PFSK-1 (cell line): ENCODE results near the gene RGS7BP.

Experiments used
- FOXP2 ChIP-seq: optimal IDR thresholded peaks from 2 replicates; pipeline ENCODE3; 2011; ENCODE audit warnings: borderline replicate concordance, control low read depth, inconsistent platforms; ENCODE audit not compliant: insufficient read depth; ENCODE audit errors: extremely low read length, extremely low read depth
- POLR2AphosphoS5 ChIP-seq: IDR thresholded peaks from 2 replicates; pipeline ENCODE4 v1.6.1; 2012; ENCODE audit warnings: low read depth, mild to moderate bottlenecking, control low read depth, low read length, moderate library complexity
- SIN3A ChIP-seq: IDR thresholded peaks from 2 replicates; pipeline ENCODE4 v1.6.1; 2012; ENCODE audit warnings: mild to moderate bottlenecking, low read length, moderate library complexity, borderline replicate concordance; ENCODE audit not compliant: insufficient read depth
- TAF1 ChIP-seq: IDR thresholded peaks from 2 replicates; pipeline ENCODE4 v1.6.1; 2012; ENCODE audit warnings: low read length, control low read depth, borderline replicate concordance; ENCODE audit not compliant: insufficient read depth
- TF ChIP-seq, protein P1 (sequence below), 2 experiments: IDR thresholded peaks; 2 replicates each; pipeline versions ENCODE4 v1.6.1 to v1.8.0; 2011 to 2012; ENCODE audit warnings: low read depth in 2 of 2, low read length in 2 of 2, control low read depth in 1 of 2, inconsistent platforms in 1 of 2, mild to moderate bottlenecking in 1 of 2, moderate library complexity in 1 of 2; ENCODE audit not compliant: insufficient read depth in 1 of 2

The RGS7BP gene

GRCh38 chr5:64507264-64507605 is 1.4 kb downstream of the RGS7BP start:
- TF ChIP-seq POLR2AphosphoS5 (no peak), TAF1 (no peak), SIN3A (no peak), FOXP2 (no peak)
- TF ChIP-seq, protein P1, sequence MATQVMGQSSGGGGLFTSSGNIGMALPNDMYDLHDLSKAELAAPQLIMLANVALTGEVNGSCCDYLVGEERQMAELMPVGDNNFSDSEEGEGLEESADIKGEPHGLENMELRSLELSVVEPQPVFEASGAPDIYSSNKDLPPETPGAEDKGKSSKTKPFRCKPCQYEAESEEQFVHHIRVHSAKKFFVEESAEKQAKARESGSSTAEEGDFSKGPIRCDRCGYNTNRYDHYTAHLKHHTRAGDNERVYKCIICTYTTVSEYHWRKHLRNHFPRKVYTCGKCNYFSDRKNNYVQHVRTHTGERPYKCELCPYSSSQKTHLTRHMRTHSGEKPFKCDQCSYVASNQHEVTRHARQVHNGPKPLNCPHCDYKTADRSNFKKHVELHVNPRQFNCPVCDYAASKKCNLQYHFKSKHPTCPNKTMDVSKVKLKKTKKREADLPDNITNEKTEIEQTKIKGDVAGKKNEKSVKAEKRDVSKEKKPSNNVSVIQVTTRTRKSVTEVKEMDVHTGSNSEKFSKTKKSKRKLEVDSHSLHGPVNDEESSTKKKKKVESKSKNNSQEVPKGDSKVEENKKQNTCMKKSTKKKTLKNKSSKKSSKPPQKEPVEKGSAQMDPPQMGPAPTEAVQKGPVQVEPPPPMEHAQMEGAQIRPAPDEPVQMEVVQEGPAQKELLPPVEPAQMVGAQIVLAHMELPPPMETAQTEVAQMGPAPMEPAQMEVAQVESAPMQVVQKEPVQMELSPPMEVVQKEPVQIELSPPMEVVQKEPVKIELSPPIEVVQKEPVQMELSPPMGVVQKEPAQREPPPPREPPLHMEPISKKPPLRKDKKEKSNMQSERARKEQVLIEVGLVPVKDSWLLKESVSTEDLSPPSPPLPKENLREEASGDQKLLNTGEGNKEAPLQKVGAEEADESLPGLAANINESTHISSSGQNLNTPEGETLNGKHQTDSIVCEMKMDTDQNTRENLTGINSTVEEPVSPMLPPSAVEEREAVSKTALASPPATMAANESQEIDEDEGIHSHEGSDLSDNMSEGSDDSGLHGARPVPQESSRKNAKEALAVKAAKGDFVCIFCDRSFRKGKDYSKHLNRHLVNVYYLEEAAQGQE (IDR thresholded peaks at IDR 0.05; ENCODE audit: insufficient read depth in 1 of 2, low read depth in 2 of 2, low read length in 2 of 2) = no peak

DNA sequence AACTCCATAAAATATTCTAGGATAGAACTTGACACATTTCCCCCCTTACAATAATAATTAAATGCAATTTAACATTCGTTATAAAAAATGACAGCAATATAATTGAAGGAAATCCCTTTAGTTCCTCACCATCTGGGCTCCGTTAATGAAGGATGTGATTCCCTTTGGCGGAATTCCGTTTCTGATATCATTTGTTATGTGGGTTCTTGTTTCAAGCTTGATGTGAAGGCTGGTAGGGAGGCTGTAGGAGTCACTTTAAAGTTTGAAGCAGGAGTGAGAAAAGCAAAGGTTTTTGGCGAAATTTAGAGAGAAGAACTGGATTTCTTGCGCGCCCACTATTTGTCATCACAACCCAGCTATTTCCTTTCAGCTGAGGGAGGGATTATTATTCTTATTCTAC is 4.0 kb downstream of the RGS7BP start:
- TF ChIP-seq SIN3A (no peak), POLR2AphosphoS5 (no peak), FOXP2 (no peak), TAF1 (no peak)
- TF ChIP-seq, protein P1 (IDR thresholded peaks at IDR 0.05; ENCODE audit: insufficient read depth in 1 of 2, low read depth in 2 of 2, low read length in 2 of 2) = no peak

- TF ChIP-seq FOXP2 (no peak), TAF1 (no peak), SIN3A (no peak), POLR2AphosphoS5 (no peak)
- TF ChIP-seq, protein P1 (IDR thresholded peaks at IDR 0.05; ENCODE audit: insufficient read depth in 1 of 2, low read depth in 2 of 2, low read length in 2 of 2) = no peak
These were observed 7.7 kb downstream of the RGS7BP start for GRCh38 chr5:64513492-64513891.

DNA sequence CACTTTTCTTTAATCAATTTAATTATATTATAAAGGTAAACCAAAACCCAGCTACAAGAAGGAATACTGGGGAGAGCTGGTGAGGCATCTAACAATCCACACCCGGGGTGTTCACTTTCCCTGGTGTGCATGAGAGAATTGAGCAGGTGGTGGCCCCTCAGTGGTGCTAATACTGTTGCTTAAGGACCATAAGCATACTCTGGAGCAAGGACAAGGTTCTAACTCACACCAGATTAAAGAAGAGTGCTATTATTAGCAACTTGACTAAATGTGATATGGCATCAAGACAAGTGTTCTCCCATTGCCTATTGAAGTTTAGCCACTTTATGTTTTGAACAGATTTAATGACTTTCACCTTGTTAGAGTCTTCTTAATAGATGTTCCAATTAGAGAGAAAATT is 8.8 kb downstream of the RGS7BP start:
- TF ChIP-seq SIN3A (no peak), TAF1 (no peak)

- TF ChIP-seq FOXP2 (no peak), SIN3A (no peak), POLR2AphosphoS5 (no peak), TAF1 (no peak)
- TF ChIP-seq, protein P1 (IDR thresholded peaks at IDR 0.05; ENCODE audit: insufficient read depth in 1 of 2, low read depth in 2 of 2, low read length in 2 of 2) = no peak
These were observed 10.4 kb downstream of the RGS7BP start for GRCh38 chr5:64516216-64516615.

- TF ChIP-seq POLR2AphosphoS5 (no peak), FOXP2 (no peak), SIN3A (no peak), TAF1 (no peak)
- TF ChIP-seq, protein P1 (IDR thresholded peaks at IDR 0.05; ENCODE audit: insufficient read depth in 1 of 2, low read depth in 2 of 2, low read length in 2 of 2) = no peak
These were observed 13.0 kb downstream of the RGS7BP start for GRCh38 chr5:64518793-64519192.
